Panc1 (cell line): Measurements from ENCODE around the gene MTMR8.

ENCODE experiments used
- SIN3A ChIP-seq: IDR thresholded peaks from 2 replicates; pipeline ENCODE4 v1.6.1; 2012; ENCODE audit warnings: low read depth, mild to moderate bottlenecking, low read length, moderate library complexity, borderline replicate concordance; ENCODE audit not compliant: insufficient read depth
- TF ChIP-seq, protein P1 (sequence below): fragments of 450-650 bp; IDR thresholded peaks from 2 replicates; pipeline ENCODE4 v1.5.1; 2017; ENCODE audit warnings: mild to moderate bottlenecking
- TF ChIP-seq, protein P2 (sequence below), 2 experiments: IDR thresholded peaks; 2 replicates each; pipeline ENCODE4 v1.6.1; 2011 to 2012; ENCODE audit warnings: low read depth in 2 of 2, control low read depth in 1 of 2, low read length in 1 of 2, mild to moderate bottlenecking in 1 of 2, moderate library complexity in 1 of 2; ENCODE audit not compliant: insufficient read depth in 1 of 2

DNA sequence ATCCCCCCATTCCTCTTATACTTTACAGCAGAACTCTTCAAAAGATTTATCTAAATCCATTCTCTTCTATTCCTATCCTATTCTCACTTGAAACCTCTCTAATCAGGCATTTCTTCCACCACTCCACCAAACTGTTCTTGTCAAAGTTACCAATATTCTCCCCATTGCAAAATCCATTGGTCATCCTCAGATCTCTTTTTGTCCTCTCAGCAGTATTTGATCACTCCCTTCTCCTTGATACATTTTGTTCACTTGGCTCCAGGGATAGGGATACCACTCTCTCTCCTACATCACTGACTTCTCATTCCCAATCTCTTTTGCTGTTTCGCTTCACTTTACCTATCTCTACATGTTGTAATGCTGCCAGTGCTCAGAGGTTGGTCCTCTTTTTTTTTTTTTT, 2.8 kb upstream of the MTMR8 start:
- TF ChIP-seq, protein P1, sequence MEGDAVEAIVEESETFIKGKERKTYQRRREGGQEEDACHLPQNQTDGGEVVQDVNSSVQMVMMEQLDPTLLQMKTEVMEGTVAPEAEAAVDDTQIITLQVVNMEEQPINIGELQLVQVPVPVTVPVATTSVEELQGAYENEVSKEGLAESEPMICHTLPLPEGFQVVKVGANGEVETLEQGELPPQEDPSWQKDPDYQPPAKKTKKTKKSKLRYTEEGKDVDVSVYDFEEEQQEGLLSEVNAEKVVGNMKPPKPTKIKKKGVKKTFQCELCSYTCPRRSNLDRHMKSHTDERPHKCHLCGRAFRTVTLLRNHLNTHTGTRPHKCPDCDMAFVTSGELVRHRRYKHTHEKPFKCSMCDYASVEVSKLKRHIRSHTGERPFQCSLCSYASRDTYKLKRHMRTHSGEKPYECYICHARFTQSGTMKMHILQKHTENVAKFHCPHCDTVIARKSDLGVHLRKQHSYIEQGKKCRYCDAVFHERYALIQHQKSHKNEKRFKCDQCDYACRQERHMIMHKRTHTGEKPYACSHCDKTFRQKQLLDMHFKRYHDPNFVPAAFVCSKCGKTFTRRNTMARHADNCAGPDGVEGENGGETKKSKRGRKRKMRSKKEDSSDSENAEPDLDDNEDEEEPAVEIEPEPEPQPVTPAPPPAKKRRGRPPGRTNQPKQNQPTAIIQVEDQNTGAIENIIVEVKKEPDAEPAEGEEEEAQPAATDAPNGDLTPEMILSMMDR, result no peak
- TF ChIP-seq, protein P2, sequence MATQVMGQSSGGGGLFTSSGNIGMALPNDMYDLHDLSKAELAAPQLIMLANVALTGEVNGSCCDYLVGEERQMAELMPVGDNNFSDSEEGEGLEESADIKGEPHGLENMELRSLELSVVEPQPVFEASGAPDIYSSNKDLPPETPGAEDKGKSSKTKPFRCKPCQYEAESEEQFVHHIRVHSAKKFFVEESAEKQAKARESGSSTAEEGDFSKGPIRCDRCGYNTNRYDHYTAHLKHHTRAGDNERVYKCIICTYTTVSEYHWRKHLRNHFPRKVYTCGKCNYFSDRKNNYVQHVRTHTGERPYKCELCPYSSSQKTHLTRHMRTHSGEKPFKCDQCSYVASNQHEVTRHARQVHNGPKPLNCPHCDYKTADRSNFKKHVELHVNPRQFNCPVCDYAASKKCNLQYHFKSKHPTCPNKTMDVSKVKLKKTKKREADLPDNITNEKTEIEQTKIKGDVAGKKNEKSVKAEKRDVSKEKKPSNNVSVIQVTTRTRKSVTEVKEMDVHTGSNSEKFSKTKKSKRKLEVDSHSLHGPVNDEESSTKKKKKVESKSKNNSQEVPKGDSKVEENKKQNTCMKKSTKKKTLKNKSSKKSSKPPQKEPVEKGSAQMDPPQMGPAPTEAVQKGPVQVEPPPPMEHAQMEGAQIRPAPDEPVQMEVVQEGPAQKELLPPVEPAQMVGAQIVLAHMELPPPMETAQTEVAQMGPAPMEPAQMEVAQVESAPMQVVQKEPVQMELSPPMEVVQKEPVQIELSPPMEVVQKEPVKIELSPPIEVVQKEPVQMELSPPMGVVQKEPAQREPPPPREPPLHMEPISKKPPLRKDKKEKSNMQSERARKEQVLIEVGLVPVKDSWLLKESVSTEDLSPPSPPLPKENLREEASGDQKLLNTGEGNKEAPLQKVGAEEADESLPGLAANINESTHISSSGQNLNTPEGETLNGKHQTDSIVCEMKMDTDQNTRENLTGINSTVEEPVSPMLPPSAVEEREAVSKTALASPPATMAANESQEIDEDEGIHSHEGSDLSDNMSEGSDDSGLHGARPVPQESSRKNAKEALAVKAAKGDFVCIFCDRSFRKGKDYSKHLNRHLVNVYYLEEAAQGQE (IDR thresholded peaks at IDR 0.05; ENCODE audit: insufficient read depth in 1 of 2, low read depth in 2 of 2, low read length in 1 of 2), result no peak
- TF ChIP-seq SIN3A, result no peak
